Prostate gland (tissue), 2 donors: Measurements from ENCODE around the gene ADGRG3. TPM values are rescaled to one million over a fixed set of nuclear protein-coding genes. Genes with fewer than 3 reads are reported as not detected.
A peak's percentile ranks its signal among the peaks of the same experiment; 100 is the strongest.

ENCODE experiments used
- DNase-seq: peaks from one replicate; pipeline ENCODE4 v3.0.0-alpha.2; 2019; ENCODE audit warnings: low spot score
- H3K27ac ChIP-seq, 2 donors: fragments of 200-600 bp; sonication (generic); 2 replicates each; pipeline ENCODE4 v1.5.1; 2017 to 2019
- H3K27me3 ChIP-seq: fragments of 200-600 bp; sonication (generic); replicated peaks from 2 replicates; pipeline ENCODE4 v1.5.1; 2019; ENCODE audit not compliant: insufficient read depth
- H3K36me3 ChIP-seq, 2 donors: fragments of 200-600 bp; sonication (generic); 1 replicate in 1 of 2; 2 replicates in 1 of 2; pipeline versions ENCODE4 v1.5.1 to v1.8.1; 2017 to 2019
- H3K4me1 ChIP-seq: fragments of 200-600 bp; sonication (generic); replicated peaks from 2 replicates; pipeline ENCODE4 v1.5.1; 2019
- H3K4me3 ChIP-seq, 2 donors: fragments of 200-600 bp; sonication (generic); 2 replicates each; pipeline ENCODE4 v1.5.1; 2017 to 2019
- H3K9me3 ChIP-seq: fragments of 200-600 bp; sonication (generic); 2 replicates; pipeline ENCODE4 v1.5.1; 2017
- POLR2A ChIP-seq: fragments of 450-650 bp; IDR thresholded peaks from one replicate; pipeline ENCODE4 v1.6.1; 2016; ENCODE audit warnings: antibody characterized with exemption, mild to moderate bottlenecking
- POLR2AphosphoS5 ChIP-seq: sonication (generic); formaldehyde crosslinking; IDR thresholded peaks from one replicate; pipeline ENCODE4 v1.6.1; 2017; ENCODE audit warnings: antibody characterized with exemption
- WGBS: methylation state at CpG from one replicate; pipeline ENCODE4 v1.1.5; 2018; 5-methylcytosine and 5-hydroxymethylcytosine counted together
- intact Hi-C: fragments of 100-400 bp; cut with DNase I; formaldehyde crosslinking; loops from one replicate; pipeline ENCODE4 v1.14.2; 2022
- total RNA-seq, 2 donors: library from RNA; depleted of rRNA; stranded (reverse); fragments of >200 nt; gene quantifications; one replicate each; pipeline ENCODE4 v1.1.0, GENCODE V29; 2016
- TF ChIP-seq, protein P1 (sequence below), 4 experiments: fragments of 200-600 bp in 2 of 4; fragments of 450-650 bp in 2 of 4; sonication (generic) in 2 of 4; IDR thresholded peaks; 1 replicate in 3 of 4; 2 replicates in 1 of 4; pipeline ENCODE4 v1.5.1; 2016 to 2019; ENCODE audit warnings: antibody characterized with exemption in 4 of 4, mild to moderate bottlenecking in 2 of 4, moderate library complexity in 2 of 4

ADGRG3 gene
- total RNA-seq, 2 donors from 2014 or later: not detected

- Histone ChIP-seq H3K27me3 (no peaks in the 10 kb centered on the region), H3K27ac (peak within 1 kb of the TSS; percentile 82 to 84), H3K4me3 (peak within 1 kb of the TSS; percentile 67 to 82), H3K4me1 (peaks cover 3% of the 10 kb centered on the region), H3K9me3 (no peaks in the 10 kb centered on the region), H3K36me3 (no peaks in the 10 kb centered on the region)
- WGBS: under 1% methylated on average over 28 of the region's 35 CpGs
- peak; percentile 25 for TF ChIP-seq POLR2A
- TF ChIP-seq, protein P1, sequence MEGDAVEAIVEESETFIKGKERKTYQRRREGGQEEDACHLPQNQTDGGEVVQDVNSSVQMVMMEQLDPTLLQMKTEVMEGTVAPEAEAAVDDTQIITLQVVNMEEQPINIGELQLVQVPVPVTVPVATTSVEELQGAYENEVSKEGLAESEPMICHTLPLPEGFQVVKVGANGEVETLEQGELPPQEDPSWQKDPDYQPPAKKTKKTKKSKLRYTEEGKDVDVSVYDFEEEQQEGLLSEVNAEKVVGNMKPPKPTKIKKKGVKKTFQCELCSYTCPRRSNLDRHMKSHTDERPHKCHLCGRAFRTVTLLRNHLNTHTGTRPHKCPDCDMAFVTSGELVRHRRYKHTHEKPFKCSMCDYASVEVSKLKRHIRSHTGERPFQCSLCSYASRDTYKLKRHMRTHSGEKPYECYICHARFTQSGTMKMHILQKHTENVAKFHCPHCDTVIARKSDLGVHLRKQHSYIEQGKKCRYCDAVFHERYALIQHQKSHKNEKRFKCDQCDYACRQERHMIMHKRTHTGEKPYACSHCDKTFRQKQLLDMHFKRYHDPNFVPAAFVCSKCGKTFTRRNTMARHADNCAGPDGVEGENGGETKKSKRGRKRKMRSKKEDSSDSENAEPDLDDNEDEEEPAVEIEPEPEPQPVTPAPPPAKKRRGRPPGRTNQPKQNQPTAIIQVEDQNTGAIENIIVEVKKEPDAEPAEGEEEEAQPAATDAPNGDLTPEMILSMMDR (IDR thresholded peaks at IDR 0.05): no peak
- intact Hi-C loops: no loop called here
- DNase-seq: no peak
Measured at GRCh38 chr16:57735755-57736418, 67.8 kb downstream of the ADGRG3 start, which contains the start of gene KATNB1. Gene KATNB1, plus strand, starts transcription at chr16:57735770. Its CDS starts 1,474 bp downstream, at chr16:57737244.

GRCh38 chr16:57736419-57737351 lies 68.6 kb downstream of the ADGRG3 start:
- DNase-seq: no peak
- WGBS: 14% methylated on average over 23 of the region's 23 CpGs
- intact Hi-C loops: no loop called here

DNA sequence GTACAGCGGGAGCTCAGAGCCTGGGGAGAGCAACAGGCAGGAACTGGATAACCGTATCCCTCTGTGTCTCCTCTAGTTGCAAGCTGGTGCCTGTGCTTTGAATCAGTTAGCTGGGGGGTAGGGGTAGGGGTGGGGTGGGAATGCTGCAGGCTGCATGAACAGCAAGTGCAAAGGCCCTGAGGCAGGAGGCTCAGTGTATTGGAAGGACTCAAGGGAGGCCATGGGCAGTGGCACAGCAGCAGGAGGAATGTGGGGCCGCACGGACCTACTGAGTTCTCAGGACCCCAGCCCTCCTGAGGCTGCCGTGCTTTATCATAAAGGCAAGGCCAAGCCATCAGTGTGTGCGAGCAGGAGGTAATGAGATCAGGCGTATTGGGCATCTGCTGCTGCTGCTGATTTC lies 70.7 kb downstream of the ADGRG3 start:
- WGBS: 94% methylated on average over 7 of the region's 7 CpGs
- Histone ChIP-seq H3K9me3 (no peaks in the 10 kb centered on the region), H3K27me3 (no peaks in the 10 kb centered on the region), H3K36me3 (no peaks in the 10 kb centered on the region), H3K27ac (no peak overlapping the region), H3K4me3 (no peak overlapping the region), H3K4me1 (peaks cover 3% of the 10 kb centered on the region)
- intact Hi-C loops: no loop called here
- no peak for TF ChIP-seq POLR2A
- TF ChIP-seq, protein P1 (IDR thresholded peaks at IDR 0.05): no peak
- TF ChIP-seq POLR2AphosphoS5: no peak
- no peak for DNase-seq

More at GRCh38 chr16:57736419-57737351, 68.6 kb downstream of the ADGRG3 start:
- Histone ChIP-seq H3K27ac (no peak overlapping the region), H3K9me3 (no peaks in the 10 kb centered on the region), H3K36me3 (no peaks in the 10 kb centered on the region), H3K4me1 (peaks cover 3% of the 10 kb centered on the region), H3K27me3 (no peaks in the 10 kb centered on the region), H3K4me3 (peak overlapping the region; percentile 67 to 82)
- TF ChIP-seq, protein P1 (IDR thresholded peaks at IDR 0.05): peak in 1 of 4 experiments; percentile 27
- no peak for TF ChIP-seq POLR2A

Other genes starting within 250 kb of the ADGRG3 start
- gene CIAPIN1, start 220.9 kb upstream of the ADGRG3 start, total RNA-seq: 10 to 100 TPM; 20.1 to 40.3 TPM
- gene COQ9, start 220.8 kb upstream of the ADGRG3 start, total RNA-seq: 10 to 100 TPM; 56.4 to 68.6 TPM
- 100 to 1,000 TPM in 1 of 2 donors, 10 to 100 TPM in 1; 99.6 to 182 TPM for gene POLR2C, start 205.6 kb upstream of the ADGRG3 start, total RNA-seq
- gene DOK4, start 181.8 kb upstream of the ADGRG3 start, total RNA-seq: 10 to 100 TPM; 26.3 to 55.4 TPM
- gene CCDC102A, start 131.7 kb upstream of the ADGRG3 start, total RNA-seq: 10 to 100 TPM; 22.5 to 26.8 TPM
- gene ADGRG5, start 125.7 kb upstream of the ADGRG3 start, total RNA-seq: 1 to 10 TPM in 1 of 2 donors, under 1 TPM in 1; 0.27 to 3.3 TPM
- 100 to 1,000 TPM in 1 of 2 donors, 10 to 100 TPM in 1; 78.5 to 347 TPM for gene ADGRG1, start 39.7 kb upstream of the ADGRG3 start, total RNA-seq
- 1 to 10 TPM in 1 of 2 donors, not detected in 1; 5.5 TPM for gene DRC7, start 26.5 kb downstream of the ADGRG3 start, total RNA-seq
- gene KATNB1, start 67.5 kb downstream of the ADGRG3 start, total RNA-seq: 10 to 100 TPM; 22.7 to 30.2 TPM
- gene KIFC3, start 134.2 kb downstream of the ADGRG3 start, total RNA-seq: 10 to 100 TPM; 16.3 to 79.5 TPM